Natural killer cell (primary cell): ENCODE data around the gene KCNT2. TPM values are rescaled to one million over a fixed set of nuclear protein-coding genes. Genes with fewer than 3 reads are reported as not detected.

Source experiments
- ATAC-seq, 3 donors: fragments of 150-1000 bp in 2 of 3; fragments of 200-7000 bp in 1 of 3; cut with Tn5 transposase; 1 replicate in 1 of 3; 2 replicates in 2 of 3; pipeline ENCODE4 v1.10.0; 2021; ENCODE audit warnings: mild to moderate bottlenecking in 2 of 3, moderate library complexity in 2 of 3
- DNase-seq, 2 donors: peaks; one replicate each; pipeline versions ENCODE4 v3.0.0 to v3.0.0-alpha.2; 2013 to 2021; ENCODE audit warnings: mixed read lengths in 1 of 2
- H3K27ac ChIP-seq: one replicate; pipeline ENCODE4 v1.5.1; 2013; ENCODE audit warnings: mild to moderate bottlenecking, low read length
- H3K27me3 ChIP-seq: one replicate; pipeline ENCODE4 v1.6.1; 2013; ENCODE audit warnings: low read length; ENCODE audit not compliant: control insufficient read depth, insufficient read depth
- H3K36me3 ChIP-seq: one replicate; pipeline ENCODE4 v1.6.1; 2013; ENCODE audit warnings: low read length; ENCODE audit not compliant: control insufficient read depth, insufficient read depth
- H3K4me1 ChIP-seq: one replicate; pipeline ENCODE4 v1.6.1; 2013; ENCODE audit warnings: low read length; ENCODE audit not compliant: control insufficient read depth, insufficient read depth
- H3K4me3 ChIP-seq: one replicate; pipeline ENCODE4 v1.5.1; 2013; ENCODE audit warnings: low read length
- H3K9me3 ChIP-seq: one replicate; pipeline ENCODE4 v1.6.1; 2013; ENCODE audit warnings: low read length; ENCODE audit not compliant: control insufficient read depth, insufficient read depth
- H3K27ac Mint-ChIP-seq, 2 donors: one replicate each; pipeline ENCODE4 v1.8.0; 2022; ENCODE audit warnings: mild to moderate bottlenecking in 2 of 2, mixed read lengths in 2 of 2, moderate library complexity in 1 of 2
- H3K27me3 Mint-ChIP-seq, 2 donors: one replicate each; pipeline ENCODE4 v1.8.0; 2022; ENCODE audit warnings: low read depth in 2 of 2, mixed read lengths in 2 of 2
- H3K36me3 Mint-ChIP-seq: one replicate; pipeline ENCODE4 v1.8.0; 2022; ENCODE audit warnings: mixed read lengths
- H3K4me1 Mint-ChIP-seq, 2 donors: one replicate each; pipeline ENCODE4 v1.8.0; 2022; ENCODE audit warnings: mixed read lengths in 2 of 2
- H3K4me3 Mint-ChIP-seq: one replicate; pipeline ENCODE4 v1.8.0; 2022; ENCODE audit warnings: mild to moderate bottlenecking, moderate library complexity, mixed read lengths
- H3K9me3 Mint-ChIP-seq, 2 donors: one replicate each; pipeline ENCODE4 v1.8.0; 2022; ENCODE audit warnings: mixed read lengths in 2 of 2
- WGBS: methylation state at CpG from one replicate; pipeline ENCODE4 v1.1.7; 2013; ENCODE audit warnings: missing lambda C conversion rate; ENCODE audit not compliant: insufficient coverage; 5-methylcytosine and 5-hydroxymethylcytosine counted together
- intact Hi-C: fragments of 100-400 bp; cut with micrococcal nuclease; formaldehyde crosslinking; loops from one replicate; pipeline ENCODE4 v1.14.2; 2022
- total RNA-seq, 4 donors: library from RNA; stranded (reverse); fragments of 120-200 nt in 1 of 4; gene quantifications; one replicate each; pipeline versions ENCODE4 v1.2.3 to v1.2.4, GENCODE V29; 2013 to 2022
- TF ChIP-seq, protein P1 (sequence below): fragments of 200-600 bp; IDR thresholded peaks from one replicate; pipeline ENCODE4 v1.8.0; 2022; ENCODE audit warnings: antibody characterized with exemption

Gene KCNT2
- total RNA-seq, 3 donors from 2014 or later (not counting 1 experiment from before 2014, with no cell fraction given), result not detected

DNA sequence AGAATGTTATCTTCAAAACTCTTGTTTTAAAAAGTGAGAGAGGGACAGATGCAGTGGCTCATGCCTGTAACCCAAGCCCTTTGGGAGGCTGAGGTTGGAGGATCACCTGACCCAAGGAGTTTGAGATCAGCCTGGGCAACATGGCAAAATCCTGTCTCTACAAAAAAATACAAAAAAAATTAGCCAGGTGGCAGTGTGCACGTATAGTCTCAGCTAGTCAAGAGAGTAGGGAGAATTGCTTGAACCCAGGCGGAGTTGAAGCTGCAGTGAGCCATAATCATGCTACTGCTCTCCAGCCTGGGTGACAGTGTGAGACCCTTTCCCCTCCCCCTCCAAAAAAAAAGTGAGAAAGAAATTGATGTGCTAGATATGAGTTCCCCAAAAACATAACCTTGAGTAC, 131.0 kb downstream of the KCNT2 start:
- H3K4me1 ChIP-seq, result no peaks in the 10 kb centered on the region
- peaks cover 8 to 12% of the 10 kb centered on the region in 2 donors for H3K9me3 Mint-ChIP-seq
- H3K27me3 ChIP-seq, result no peaks in the 10 kb centered on the region
- H3K27ac Mint-ChIP-seq, result no peak overlapping the region
- no peaks in the 10 kb centered on the region for H3K4me1 Mint-ChIP-seq
- ATAC-seq, result no peak
- no peak overlapping the region for H3K4me3 Mint-ChIP-seq
- WGBS, result 70% methylated on average over 2 of the region's 2 CpGs
- H3K27me3 Mint-ChIP-seq, result no peaks in the 10 kb centered on the region
- no peak overlapping the region for H3K4me3 ChIP-seq
- no peaks in the 10 kb centered on the region for H3K36me3 ChIP-seq
- H3K36me3 Mint-ChIP-seq, result no peaks in the 10 kb centered on the region
- H3K9me3 ChIP-seq, result no peaks in the 10 kb centered on the region
- no peak for DNase-seq
- TF ChIP-seq, protein P1, sequence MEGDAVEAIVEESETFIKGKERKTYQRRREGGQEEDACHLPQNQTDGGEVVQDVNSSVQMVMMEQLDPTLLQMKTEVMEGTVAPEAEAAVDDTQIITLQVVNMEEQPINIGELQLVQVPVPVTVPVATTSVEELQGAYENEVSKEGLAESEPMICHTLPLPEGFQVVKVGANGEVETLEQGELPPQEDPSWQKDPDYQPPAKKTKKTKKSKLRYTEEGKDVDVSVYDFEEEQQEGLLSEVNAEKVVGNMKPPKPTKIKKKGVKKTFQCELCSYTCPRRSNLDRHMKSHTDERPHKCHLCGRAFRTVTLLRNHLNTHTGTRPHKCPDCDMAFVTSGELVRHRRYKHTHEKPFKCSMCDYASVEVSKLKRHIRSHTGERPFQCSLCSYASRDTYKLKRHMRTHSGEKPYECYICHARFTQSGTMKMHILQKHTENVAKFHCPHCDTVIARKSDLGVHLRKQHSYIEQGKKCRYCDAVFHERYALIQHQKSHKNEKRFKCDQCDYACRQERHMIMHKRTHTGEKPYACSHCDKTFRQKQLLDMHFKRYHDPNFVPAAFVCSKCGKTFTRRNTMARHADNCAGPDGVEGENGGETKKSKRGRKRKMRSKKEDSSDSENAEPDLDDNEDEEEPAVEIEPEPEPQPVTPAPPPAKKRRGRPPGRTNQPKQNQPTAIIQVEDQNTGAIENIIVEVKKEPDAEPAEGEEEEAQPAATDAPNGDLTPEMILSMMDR, result no peak
- H3K27ac ChIP-seq, result no peak overlapping the region
- intact Hi-C loops, result no loop called here

DNA sequence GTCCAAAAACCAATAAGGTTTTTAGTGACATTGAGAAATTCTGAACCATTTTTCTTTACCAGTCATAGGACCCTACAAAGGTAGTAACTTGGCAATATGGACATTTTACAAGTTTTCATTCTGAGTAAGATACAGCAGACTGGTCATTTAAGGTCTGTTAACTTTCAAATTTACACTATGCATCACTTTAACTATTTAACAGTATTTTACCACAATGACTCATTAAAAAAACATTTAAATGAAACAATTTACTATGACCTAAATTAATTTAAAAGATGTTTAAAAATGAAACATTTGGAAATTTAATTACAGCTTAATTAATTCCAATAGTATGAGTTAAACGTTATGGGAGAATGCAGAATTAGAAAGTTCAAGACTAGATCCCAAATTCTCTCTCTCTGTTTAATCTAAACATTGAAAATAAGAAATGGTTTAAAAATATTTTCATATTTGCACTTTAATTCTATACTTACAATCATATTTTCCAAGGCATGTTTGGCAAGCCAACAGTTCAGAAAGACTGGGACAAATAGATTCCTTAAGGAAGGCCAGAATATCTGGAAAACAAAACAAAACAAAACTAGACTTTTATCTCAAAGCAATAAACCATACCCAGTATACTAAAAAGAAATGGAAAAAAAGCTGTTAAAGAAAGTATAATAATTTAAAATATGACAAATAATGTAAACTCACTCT, 140.9 kb downstream of the KCNT2 start:
- TF ChIP-seq, protein P1, result no peak
- H3K27me3 Mint-ChIP-seq, result no peaks in the 10 kb centered on the region
- peaks cover 4 to 8% of the 10 kb centered on the region in 2 donors for H3K9me3 Mint-ChIP-seq
- ATAC-seq (no peak), DNase-seq (no peak)
- no CpG with 5 or more reads among the region's 1 CpG for WGBS
- no peaks in the 10 kb centered on the region for H3K4me1 Mint-ChIP-seq
- no peaks in the 10 kb centered on the region for H3K27me3 ChIP-seq
- H3K4me3 Mint-ChIP-seq, result no peak overlapping the region
- no peaks in the 10 kb centered on the region for H3K36me3 ChIP-seq
- intact Hi-C loops, result no loop called here
- no peak overlapping the region for H3K27ac ChIP-seq
- no peak overlapping the region for H3K27ac Mint-ChIP-seq
- H3K4me1 ChIP-seq, result no peaks in the 10 kb centered on the region
- no peaks in the 10 kb centered on the region for H3K36me3 Mint-ChIP-seq
- no peak overlapping the region for H3K4me3 ChIP-seq
- no peaks in the 10 kb centered on the region for H3K9me3 ChIP-seq

DNA sequence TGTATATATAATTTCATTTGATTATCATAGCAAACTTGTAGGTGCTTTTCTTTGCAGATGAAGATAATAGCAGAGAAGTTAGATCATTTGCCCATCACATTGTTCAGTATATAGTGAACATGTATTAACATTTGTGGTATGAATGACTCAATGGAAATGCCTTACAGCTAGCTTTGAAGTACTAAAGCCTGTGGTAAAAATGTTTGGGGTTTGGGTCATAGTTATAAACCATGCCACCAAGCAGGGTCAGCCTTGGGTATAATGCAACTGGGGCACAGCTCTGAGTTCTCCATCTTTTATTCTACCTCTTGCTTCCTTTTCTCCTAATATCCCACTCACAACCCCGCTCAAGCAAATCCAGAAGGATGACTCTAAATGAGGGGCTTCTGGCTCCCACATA, 141.6 kb downstream of the KCNT2 start:
- no peaks in the 10 kb centered on the region for H3K9me3 ChIP-seq
- Mint-ChIP-seq H3K4me3 (no peak overlapping the region), H3K27me3 (no peaks in the 10 kb centered on the region), H3K9me3 (peaks cover 2 to 3% of the 10 kb centered on the region in 2 donors), H3K27ac (no peak overlapping the region), H3K36me3 (no peaks in the 10 kb centered on the region), H3K4me1 (no peaks in the 10 kb centered on the region)
- 92% methylated on average over 1 of the region's 1 CpG for WGBS
- no peak for ATAC-seq
- H3K4me1 ChIP-seq, result no peaks in the 10 kb centered on the region
- TF ChIP-seq, protein P1, result no peak
- no peaks in the 10 kb centered on the region for H3K36me3 ChIP-seq
- no peak overlapping the region for H3K4me3 ChIP-seq
- no peak for DNase-seq
- H3K27me3 ChIP-seq, result no peaks in the 10 kb centered on the region
- intact Hi-C loops, result no loop called here
- H3K27ac ChIP-seq, result no peak overlapping the region

DNA sequence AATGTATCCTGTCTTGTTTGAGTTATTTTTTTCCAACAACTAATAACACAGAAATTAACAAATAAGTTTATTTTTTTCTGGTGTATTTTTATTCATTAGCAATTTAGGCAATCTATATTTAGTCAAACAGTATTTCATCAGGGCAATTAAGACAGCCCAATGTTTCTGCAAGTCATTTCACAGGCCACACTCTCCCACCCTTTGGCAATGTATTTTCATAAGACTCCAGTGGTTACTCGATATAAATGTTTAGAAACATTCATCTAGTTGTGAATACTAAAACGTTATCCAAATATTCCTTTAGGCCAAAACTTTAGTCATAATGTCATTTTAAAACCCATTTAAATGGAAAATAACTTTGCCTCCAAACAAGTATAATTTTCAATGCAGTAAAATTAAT, 142.1 kb downstream of the KCNT2 start:
- H3K4me1 Mint-ChIP-seq, result no peaks in the 10 kb centered on the region
- Histone ChIP-seq H3K9me3 (no peaks in the 10 kb centered on the region), H3K36me3 (no peaks in the 10 kb centered on the region), H3K4me3 (no peak overlapping the region), H3K27me3 (no peaks in the 10 kb centered on the region), H3K4me1 (no peaks in the 10 kb centered on the region), H3K27ac (no peak overlapping the region)
- H3K27ac Mint-ChIP-seq, result no peak overlapping the region
- TF ChIP-seq, protein P1, result no peak
- WGBS, result no CpG with 5 or more reads among the region's 2 CpGs
- H3K4me3 Mint-ChIP-seq, result no peak overlapping the region
- intact Hi-C loops, result no loop called here
- peaks cover 2% of the 10 kb centered on the region in 2 donors for H3K9me3 Mint-ChIP-seq
- ATAC-seq (no peak), DNase-seq (no peak)
- no peaks in the 10 kb centered on the region for H3K36me3 Mint-ChIP-seq
- H3K27me3 Mint-ChIP-seq, result no peaks in the 10 kb centered on the region
